GM12878 (cell line): ENCODE measurements around the gene PLK1. TPM values are rescaled to one million over a fixed set of nuclear protein-coding genes. Genes with fewer than 3 reads are reported as not detected.

ENCODE experiments used
- ATAC-seq: fragments of 200-7000 bp; cut with Tn5 transposase; 3 replicates; pipeline ENCODE4 v1.9.1; 2020; ENCODE audit warnings: mild to moderate bottlenecking, moderate library complexity
- BruUV-seq: library from RNA; stranded (reverse); fragments of 400-500 nt; replicated peaks from 2 replicates; lab custom pipeline; 2021; lab: Mats Ljungman, UMichigan
- CTCF ChIA-PET: fragments of 300-600 bp; sonication (Branson Sonifier 250); formaldehyde crosslinking; extraction: SDS; loops from one replicate; lab custom pipeline; 2021; ENCODE audit warnings: inconsistent platforms; lab: Yijun Ruan, JAX
- POLR2A ChIA-PET: fragments of 350-600 bp; formaldehyde crosslinking; extraction: SDS; loops from one replicate; lab custom pipeline; 2021; ENCODE audit warnings: inconsistent platforms; lab: Charles Lee
- RAD21 ChIA-PET: fragments of 300-600 bp; sonication (Branson Sonifier 250); formaldehyde crosslinking; loops from one replicate; lab custom pipeline; 2023; ENCODE audit warnings: antibody characterized with exemption; ENCODE audit not compliant: unreplicated experiment; lab: Charles Lee
- SMC1A ChIA-PET: fragments of 300-600 bp; sonication (Branson Sonifier 250); formaldehyde crosslinking; loops from one replicate; lab custom pipeline; 2023; ENCODE audit not compliant: unreplicated experiment, uncharacterized antibody; lab: Charles Lee
- DNase-seq: peaks from one replicate; pipeline ENCODE4 v3.0.0-alpha.2; 2011; ENCODE audit warnings: low read depth, low spot score
- FAIRE-seq: peaks from 3 replicates; lab custom pipeline; 2011; peaks lifted over from hg19 to GRCh38; lab: Jason Lieb, UNC
- H2AFZ ChIP-seq: 2 replicates; pipeline ENCODE4 v1.6.0; 2011; ENCODE audit warnings: low read depth, low read length, control low read depth; ENCODE audit not compliant: control insufficient read depth
- H3K27ac ChIP-seq: 2 replicates; pipeline ENCODE4 v1.5.1; 2011; ENCODE audit warnings: control low read depth; ENCODE audit not compliant: control insufficient read depth, insufficient read depth
- H3K27me3 ChIP-seq, 2 experiments: replicated peaks in 1 of 2; 2 replicates each; pipeline versions ENCODE4 v1.6.0 to v1.6.1; 2011; ENCODE audit warnings: low read length in 1 of 2; ENCODE audit not compliant: control insufficient read depth in 2 of 2, insufficient read depth in 2 of 2
- H3K36me3 ChIP-seq, 2 experiments: 2 replicates each; pipeline ENCODE4 v1.5.1; 2011; ENCODE audit warnings: low read length in 1 of 2; ENCODE audit not compliant: control insufficient read depth in 2 of 2, insufficient read depth in 2 of 2
- H3K4me1 ChIP-seq: 2 replicates; pipeline ENCODE4 v1.6.1; 2011; ENCODE audit warnings: mild to moderate bottlenecking, low read length, moderate library complexity, mixed read lengths; ENCODE audit not compliant: control insufficient read depth, insufficient read depth
- H3K4me2 ChIP-seq: 2 replicates; pipeline ENCODE4 v1.6.0; 2011; ENCODE audit warnings: control low read depth; ENCODE audit not compliant: control insufficient read depth, insufficient read depth
- H3K4me3 ChIP-seq: fragments of 200-600 bp; sonication (generic); 2 replicates; pipeline ENCODE4 v1.5.1; 2016
- H3K79me2 ChIP-seq: 2 replicates; pipeline ENCODE4 v1.6.0; 2011; ENCODE audit warnings: low read length; ENCODE audit not compliant: control insufficient read depth, insufficient read depth
- H3K9ac ChIP-seq: 2 replicates; pipeline ENCODE4 v1.8.0; 2011; ENCODE audit warnings: low read length, control low read depth, mixed read lengths; ENCODE audit not compliant: control insufficient read depth, insufficient read depth
- H3K9me3 ChIP-seq: replicated peaks from 3 replicates; pipeline ENCODE4 v1.5.1; 2011; ENCODE audit warnings: mild to moderate bottlenecking, low read length; ENCODE audit not compliant: control insufficient read depth, insufficient read depth
- H4K20me1 ChIP-seq: 2 replicates; pipeline ENCODE4 v1.6.0; 2011; ENCODE audit not compliant: control insufficient read depth, insufficient read depth
- CREB1 ChIP-seq: IDR thresholded peaks from 2 replicates; pipeline ENCODE4 v1.6.1; 2012; ENCODE audit warnings: low read depth, mild to moderate bottlenecking, inconsistent platforms
- JUND ChIP-seq: IDR thresholded peaks from 2 replicates; pipeline ENCODE4 v1.6.1; 2012; ENCODE audit warnings: low read depth, mild to moderate bottlenecking, low read length, improper control_type of control experiment, moderate library complexity
- NR2C1 ChIP-seq: fragments of 450-650 bp; IDR thresholded peaks from 2 replicates; pipeline ENCODE4 v1.6.1; 2017; ENCODE audit warnings: antibody characterized with exemption, mild to moderate bottlenecking, moderate library complexity
- ZNF384 ChIP-seq: IDR thresholded peaks from 2 replicates; pipeline ENCODE4 v1.6.1; 2012; ENCODE audit warnings: low read depth, mild to moderate bottlenecking, low read length, improper control_type of control experiment, borderline replicate concordance
- WGBS: methylation state at CpG from one replicate; pipeline ENCODE4 v1.1.6; 2016; ENCODE audit warnings: low lambda C conversion rate; ENCODE audit not compliant: insufficient replicate concordance, insufficient coverage; ENCODE audit errors: missing lambda C conversion rate; 5-methylcytosine and 5-hydroxymethylcytosine counted together
- in situ Hi-C: fragments of 300-500 bp; cut with MboI; formaldehyde crosslinking; loops from 9 replicates; pipeline ENCODE4 v1.14.3; 2018; ENCODE audit warnings: mixed read lengths
- intact Hi-C: fragments of 100-400 bp; cut with micrococcal nuclease; formaldehyde crosslinking; loops from one replicate; pipeline ENCODE4 v1.14.2; 2022; ENCODE audit not compliant: unreplicated experiment
- polyA plus RNA-seq, 11 experiments: library from polyadenylated mRNA; depleted of rRNA in 4 of 11; unstranded in 6 of 11; stranded (reverse) in 5 of 11; fragments of >200 nt; fragmentation: Nextera tagmentation in 4 of 11; fragmentation: Illumina TruSeq in 1 of 11; extraction: Ambion mirVana in 4 of 11; extraction: Trizol in 1 of 11; gene quantifications; 1 replicate in 1 of 11; 2 replicates in 10 of 11; pipeline versions ENCODE4 v1.2.1 to v1.2.3, GENCODE V29; 2011 to 2016; ENCODE audit warnings: inconsistent platforms in 2 of 11, missing spikeins in 2 of 11, low read depth in 1 of 11
- total RNA-seq, 4 experiments: library from RNA; depleted of rRNA in 3 of 4; stranded (reverse); fragments of >200 nt in 3 of 4; fragmentation: Illumina TruSeq in 1 of 4; extraction: Trizol in 1 of 4; gene quantifications; 2 replicates each; pipeline versions ENCODE4 v1.2.1 to v1.2.3, GENCODE V29; 2013 to 2021
- TF ChIP-seq, protein P1 (sequence below): fragments of 450-650 bp; IDR thresholded peaks from 2 replicates; pipeline ENCODE4 v1.6.1; 2017; ENCODE audit warnings: mild to moderate bottlenecking, moderate library complexity

PLK1 gene
- total and polyA plus RNA-seq, 10 of the 15 experiments (the other 5 are each of a cell fraction or from before 2014, with no cell fraction given), result 11.3 to 191 (median 84.5) TPM

DNA sequence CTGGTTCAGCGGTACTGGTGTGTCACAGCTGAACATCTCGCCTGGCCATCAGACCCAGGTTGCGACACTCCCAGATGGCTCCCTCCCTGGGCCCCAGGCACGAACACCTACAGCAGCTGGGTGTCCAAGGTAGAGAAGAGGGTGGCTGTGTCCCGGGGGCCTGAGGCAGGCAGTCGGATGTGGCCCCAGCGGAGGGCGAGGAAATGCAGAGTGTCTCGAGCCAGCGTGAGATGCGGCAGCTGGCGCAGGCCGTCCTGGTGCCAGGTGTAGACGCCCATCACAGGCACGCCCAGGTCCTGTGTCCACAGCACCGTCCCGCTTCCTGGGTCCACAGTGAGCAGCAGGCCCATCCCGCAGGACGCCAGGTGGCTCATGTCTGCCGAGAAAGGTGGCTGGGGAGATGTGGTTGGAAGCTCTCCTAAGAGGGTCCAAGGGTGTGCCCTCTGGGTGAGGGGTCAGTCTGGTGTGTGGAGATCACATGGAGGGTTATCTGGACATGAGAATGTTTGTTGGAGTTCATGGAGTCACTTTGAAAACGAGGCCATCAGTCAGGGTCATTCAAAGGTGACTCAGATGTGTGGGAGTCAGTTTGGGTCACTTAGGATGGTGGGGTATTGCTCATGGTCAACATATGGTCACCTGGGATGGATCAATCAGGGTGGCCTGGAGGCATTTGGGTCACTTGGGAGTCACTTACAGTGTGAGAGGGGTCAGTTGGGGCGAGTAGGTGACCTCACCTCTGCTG is 26.3 kb downstream of the PLK1 start (continued):
- TF ChIP-seq, protein P1, sequence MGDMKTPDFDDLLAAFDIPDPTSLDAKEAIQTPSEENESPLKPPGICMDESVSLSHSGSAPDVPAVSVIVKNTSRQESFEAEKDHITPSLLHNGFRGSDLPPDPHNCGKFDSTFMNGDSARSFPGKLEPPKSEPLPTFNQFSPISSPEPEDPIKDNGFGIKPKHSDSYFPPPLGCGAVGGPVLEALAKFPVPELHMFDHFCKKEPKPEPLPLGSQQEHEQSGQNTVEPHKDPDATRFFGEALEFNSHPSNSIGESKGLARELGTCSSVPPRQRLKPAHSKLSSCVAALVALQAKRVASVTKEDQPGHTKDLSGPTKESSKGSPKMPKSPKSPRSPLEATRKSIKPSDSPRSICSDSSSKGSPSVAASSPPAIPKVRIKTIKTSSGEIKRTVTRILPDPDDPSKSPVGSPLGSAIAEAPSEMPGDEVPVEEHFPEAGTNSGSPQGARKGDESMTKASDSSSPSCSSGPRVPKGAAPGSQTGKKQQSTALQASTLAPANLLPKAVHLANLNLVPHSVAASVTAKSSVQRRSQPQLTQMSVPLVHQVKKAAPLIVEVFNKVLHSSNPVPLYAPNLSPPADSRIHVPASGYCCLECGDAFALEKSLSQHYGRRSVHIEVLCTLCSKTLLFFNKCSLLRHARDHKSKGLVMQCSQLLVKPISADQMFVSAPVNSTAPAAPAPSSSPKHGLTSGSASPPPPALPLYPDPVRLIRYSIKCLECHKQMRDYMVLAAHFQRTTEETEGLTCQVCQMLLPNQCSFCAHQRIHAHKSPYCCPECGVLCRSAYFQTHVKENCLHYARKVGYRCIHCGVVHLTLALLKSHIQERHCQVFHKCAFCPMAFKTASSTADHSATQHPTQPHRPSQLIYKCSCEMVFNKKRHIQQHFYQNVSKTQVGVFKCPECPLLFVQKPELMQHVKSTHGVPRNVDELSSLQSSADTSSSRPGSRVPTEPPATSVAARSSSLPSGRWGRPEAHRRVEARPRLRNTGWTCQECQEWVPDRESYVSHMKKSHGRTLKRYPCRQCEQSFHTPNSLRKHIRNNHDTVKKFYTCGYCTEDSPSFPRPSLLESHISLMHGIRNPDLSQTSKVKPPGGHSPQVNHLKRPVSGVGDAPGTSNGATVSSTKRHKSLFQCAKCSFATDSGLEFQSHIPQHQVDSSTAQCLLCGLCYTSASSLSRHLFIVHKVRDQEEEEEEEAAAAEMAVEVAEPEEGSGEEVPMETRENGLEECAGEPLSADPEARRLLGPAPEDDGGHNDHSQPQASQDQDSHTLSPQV, result no peak
- TF ChIP-seq NR2C1 (no peak), ZNF384 (no peak), JUND (no peak)
- TF ChIP-seq, all 136 proteins: peak for 0

DNA sequence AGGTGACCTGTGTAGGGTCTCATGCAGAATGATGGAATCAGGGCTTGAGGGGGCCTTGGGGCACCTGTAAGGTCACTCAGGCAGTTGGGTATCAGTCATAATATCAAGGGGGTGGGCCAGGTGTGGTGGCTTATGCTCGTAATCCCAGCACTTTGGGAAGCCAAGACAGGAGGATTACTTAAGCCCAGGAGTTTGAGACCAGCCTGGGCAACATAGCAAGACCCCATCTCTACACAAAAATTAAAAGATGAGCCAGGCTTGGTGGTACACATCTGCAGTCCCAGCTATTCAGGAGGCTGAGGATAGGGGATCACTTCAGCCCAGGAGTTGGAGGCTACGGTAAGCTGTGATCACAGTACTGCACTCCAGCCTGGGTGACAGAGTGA is 26.8 kb downstream of the PLK1 start:
- DNase-seq (no peak), FAIRE-seq (no peak), ATAC-seq (no peak)
- H3K36me3 ChIP-seq, result no peaks in the 10 kb centered on the region
- intact Hi-C loops, result no loop called here
- ChIA-PET RAD21 (no interaction called here), CTCF (no interaction called here), SMC1A (no interaction called here), POLR2A (interaction anchor here (0.5 kb wide), 1 partner anchor 75 kb away, joined by 5 read pairs; no protein-coding TSS in a partner anchor)
- no peak overlapping the region for H3K4me2 ChIP-seq
- H4K20me1 ChIP-seq, result no peaks in the 10 kb centered on the region
- in situ Hi-C loops, result no loop called here
- TF ChIP-seq CREB1, result no peak
- no peak overlapping the region for H3K9ac ChIP-seq
- H3K79me2 ChIP-seq, result no peaks in the 10 kb centered on the region
- no peaks in the 10 kb centered on the region for H3K27me3 ChIP-seq
- no peak overlapping the region for H2AFZ ChIP-seq
- no peaks in the 10 kb centered on the region for H3K4me1 ChIP-seq
- peaks cover 14% of the 10 kb centered on the region; the same call in 2 of the 3 replicates for H3K9me3 ChIP-seq
- no peak overlapping the region for H3K4me3 ChIP-seq
- no peak overlapping the region for H3K27ac ChIP-seq
- BruUV-seq, result no TSS peak
- WGBS, result 27% methylated on average over 2 of the region's 2 CpGs
